NCI-H1930 (cell line): Measurements from ENCODE around the gene MYH9.
"Not testable (repeated sequence)": the region's sequence is repeated elsewhere in the genome, so short reads cannot be mapped to it uniquely, and the experiment has no call there.

Experiments used
- DNase-seq, 2 experiments: peaks; one replicate each; lab custom pipeline; 2025; lab: John Stamatoyannopoulos, UW

The MYH9 gene

GRCh38 chr22:36387959-36388726, at the start of gene MYH9:
Gene MYH9 (minus strand): TSS chr22:36387967. CDS start chr22:36349236, 38,731 bp downstream.
- peak; percentile 98 to 99 for DNase-seq

GRCh38 chr22:36435516-36436415, 48.0 kb upstream of the MYH9 start:
- no peak for DNase-seq

- DNase-seq: peak; percentile 34 to 53
These were observed 45.8 kb upstream of the MYH9 start for GRCh38 chr22:36433318-36434231.

- no peak for DNase-seq
These were observed 45.0 kb upstream of the MYH9 start for GRCh38 chr22:36432592-36433317.

- DNase-seq: no peak
These were observed 44.2 kb upstream of the MYH9 start for GRCh38 chr22:36431977-36432376.

- DNase-seq: no peak
These were observed 43.1 kb upstream of the MYH9 start for GRCh38 chr22:36430863-36431262.

GRCh38 chr22:36427952-36428351, 40.2 kb upstream of the MYH9 start:
- not testable (repeated sequence) for DNase-seq

- no peak for DNase-seq
These were observed 38.3 kb upstream of the MYH9 start for GRCh38 chr22:36425977-36426523.

GRCh38 chr22:36424901-36425579, 37.3 kb upstream of the MYH9 start:
- DNase-seq: no peak

GRCh38 chr22:36424466-36424865, 36.7 kb upstream of the MYH9 start:
- DNase-seq: not testable (repeated sequence)

GRCh38 chr22:36423461-36424404, 36.0 kb upstream of the MYH9 start:
- no peak for DNase-seq

GRCh38 chr22:36422287-36423014, 34.7 kb upstream of the MYH9 start:
- DNase-seq: no peak

GRCh38 chr22:36419912-36420882, 32.4 kb upstream of the MYH9 start:
- DNase-seq: no peak

- DNase-seq: no peak
These were observed 31.6 kb upstream of the MYH9 start for GRCh38 chr22:36419177-36419911.

GRCh38 chr22:36417281-36417686, 29.5 kb upstream of the MYH9 start:
- no peak for DNase-seq

- DNase-seq: no peak
These were observed 27.8 kb upstream of the MYH9 start for GRCh38 chr22:36415415-36416168.
